Measurements from ENCODE around the gene LRP1.

LRP1 gene

DNA sequence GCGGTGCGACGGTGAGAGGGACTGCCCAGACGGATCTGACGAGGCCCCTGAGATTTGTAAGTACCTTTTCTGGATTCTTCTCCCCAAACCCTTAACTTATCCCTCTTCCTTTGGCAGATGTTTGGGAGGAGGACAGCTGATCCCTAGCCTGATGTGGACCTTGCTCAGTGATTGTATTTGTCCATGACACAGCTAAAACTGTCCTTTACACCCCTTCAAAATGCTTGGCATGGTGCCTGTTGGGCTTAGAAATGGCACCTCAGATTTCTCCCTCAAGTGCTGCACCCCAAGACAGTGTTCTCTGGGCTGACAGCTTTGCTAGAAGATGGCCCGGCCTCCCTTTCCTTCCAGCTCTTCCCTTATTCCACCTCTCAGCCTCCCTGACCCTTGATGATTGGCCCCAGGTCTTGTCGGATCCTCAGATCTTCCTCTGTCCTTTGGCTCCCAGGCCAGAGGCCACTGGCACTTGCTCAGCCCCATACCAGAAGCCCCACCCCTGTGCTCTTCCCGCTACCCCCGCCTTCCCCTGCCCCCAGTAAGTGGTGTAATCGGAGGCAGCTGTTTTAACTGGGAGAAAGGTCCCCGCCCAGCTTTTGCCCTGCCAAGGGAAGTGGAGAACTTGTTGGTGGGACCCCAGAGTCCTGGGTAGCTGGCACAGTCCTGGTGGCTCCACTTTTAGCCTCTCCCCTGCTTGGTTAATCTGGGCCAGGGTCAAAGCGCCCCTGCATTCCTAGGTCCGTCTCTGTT lies 10.4 kb downstream of the LRP1 start:
- TF ChIP-seq, protein P1, sequence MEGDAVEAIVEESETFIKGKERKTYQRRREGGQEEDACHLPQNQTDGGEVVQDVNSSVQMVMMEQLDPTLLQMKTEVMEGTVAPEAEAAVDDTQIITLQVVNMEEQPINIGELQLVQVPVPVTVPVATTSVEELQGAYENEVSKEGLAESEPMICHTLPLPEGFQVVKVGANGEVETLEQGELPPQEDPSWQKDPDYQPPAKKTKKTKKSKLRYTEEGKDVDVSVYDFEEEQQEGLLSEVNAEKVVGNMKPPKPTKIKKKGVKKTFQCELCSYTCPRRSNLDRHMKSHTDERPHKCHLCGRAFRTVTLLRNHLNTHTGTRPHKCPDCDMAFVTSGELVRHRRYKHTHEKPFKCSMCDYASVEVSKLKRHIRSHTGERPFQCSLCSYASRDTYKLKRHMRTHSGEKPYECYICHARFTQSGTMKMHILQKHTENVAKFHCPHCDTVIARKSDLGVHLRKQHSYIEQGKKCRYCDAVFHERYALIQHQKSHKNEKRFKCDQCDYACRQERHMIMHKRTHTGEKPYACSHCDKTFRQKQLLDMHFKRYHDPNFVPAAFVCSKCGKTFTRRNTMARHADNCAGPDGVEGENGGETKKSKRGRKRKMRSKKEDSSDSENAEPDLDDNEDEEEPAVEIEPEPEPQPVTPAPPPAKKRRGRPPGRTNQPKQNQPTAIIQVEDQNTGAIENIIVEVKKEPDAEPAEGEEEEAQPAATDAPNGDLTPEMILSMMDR (IDR thresholded peaks at IDR 0.05; ENCODE audit: low read depth, low read length): no peak
- peak; percentile 54 for DNase-seq (ENCODE audit: extremely low read depth, low read depth)

DNA sequence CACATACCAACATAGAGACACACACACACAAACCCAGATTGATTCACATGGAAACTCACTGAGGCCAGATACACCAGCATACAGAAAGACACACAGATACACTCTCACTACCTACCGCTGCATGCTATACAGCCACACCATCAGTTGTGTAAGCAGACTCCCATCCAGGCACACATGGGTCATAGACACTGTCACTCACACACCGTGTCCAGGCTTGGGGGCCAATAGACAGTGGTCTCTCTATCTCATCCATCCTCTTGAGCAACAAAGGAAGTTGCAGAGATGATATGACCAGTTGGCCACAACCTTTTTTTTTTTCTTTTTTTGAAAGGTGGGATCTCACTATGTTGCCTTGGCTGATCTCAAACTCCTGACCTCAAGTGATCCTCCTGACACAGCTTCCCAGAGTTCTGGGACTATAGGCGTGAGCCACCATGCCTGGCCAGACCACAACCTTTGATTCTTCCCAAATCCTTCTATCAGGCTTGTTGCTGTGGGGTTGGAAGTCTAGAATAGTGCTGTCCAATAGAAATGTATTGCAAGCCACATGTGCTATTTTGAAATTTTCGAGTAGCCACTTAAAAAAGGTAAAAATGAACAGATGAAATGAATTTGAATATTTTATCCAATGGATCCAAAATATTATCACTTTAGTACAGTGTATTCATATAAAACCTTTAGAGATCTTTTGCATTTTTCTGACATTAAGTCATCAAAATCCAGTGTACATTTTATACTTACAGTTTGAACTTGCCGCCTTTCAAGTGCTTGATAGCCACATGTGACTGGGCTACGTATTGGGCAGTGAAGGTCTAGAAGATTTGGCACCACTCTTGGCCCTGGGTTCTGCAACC lies 11.7 kb downstream of the LRP1 start:
- no peak for DNase-seq (ENCODE audit: extremely low read depth, low read depth)
- TF ChIP-seq, protein P1 (IDR thresholded peaks at IDR 0.05; ENCODE audit: low read depth, low read length): no peak

DNA sequence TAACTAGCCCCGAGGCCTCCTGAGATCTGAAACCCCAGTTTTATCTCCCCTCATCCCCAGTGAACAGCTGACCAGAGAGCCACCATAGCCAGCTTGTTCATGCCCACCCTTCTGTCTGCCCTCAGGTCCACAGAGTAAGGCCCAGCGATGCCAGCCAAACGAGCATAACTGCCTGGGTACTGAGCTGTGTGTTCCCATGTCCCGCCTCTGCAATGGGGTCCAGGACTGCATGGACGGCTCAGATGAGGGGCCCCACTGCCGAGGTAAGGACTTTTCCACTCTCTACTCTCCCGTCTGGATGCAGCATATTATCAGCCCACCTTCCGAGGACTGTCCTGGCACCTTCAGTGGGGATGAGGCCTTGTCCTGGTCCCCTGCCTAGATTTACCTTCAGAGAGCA lies 13.0 kb downstream of the LRP1 start:
- TF ChIP-seq, protein P1 (IDR thresholded peaks at IDR 0.05; ENCODE audit: low read depth, low read length): no peak
- DNase-seq (ENCODE audit: extremely low read depth, low read depth): no peak

DNA sequence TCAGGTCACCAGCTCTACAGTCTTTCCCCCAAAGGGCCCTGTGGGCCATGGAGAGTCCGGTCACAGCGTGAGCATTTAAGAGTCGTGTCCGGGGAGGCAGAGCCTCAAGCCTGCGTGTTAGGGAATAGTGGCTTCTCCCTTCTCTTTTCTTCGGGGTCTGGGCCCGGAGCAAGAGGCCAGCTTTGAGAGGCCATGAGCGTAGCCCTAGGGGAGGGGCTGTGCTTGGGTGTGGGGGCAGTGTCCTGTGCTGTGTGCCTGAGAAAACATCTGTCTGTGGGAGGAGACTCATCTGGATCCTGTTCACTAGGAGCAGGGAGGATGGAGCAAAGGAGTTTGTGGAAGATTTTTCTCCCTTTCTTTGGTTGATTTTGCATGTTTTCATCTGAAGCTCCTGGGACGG lies 13.8 kb downstream of the LRP1 start:
- DNase-seq (ENCODE audit: extremely low read depth, low read depth): no peak
- TF ChIP-seq, protein P1 (IDR thresholded peaks at IDR 0.05; ENCODE audit: low read depth, low read length): no peak

DNA sequence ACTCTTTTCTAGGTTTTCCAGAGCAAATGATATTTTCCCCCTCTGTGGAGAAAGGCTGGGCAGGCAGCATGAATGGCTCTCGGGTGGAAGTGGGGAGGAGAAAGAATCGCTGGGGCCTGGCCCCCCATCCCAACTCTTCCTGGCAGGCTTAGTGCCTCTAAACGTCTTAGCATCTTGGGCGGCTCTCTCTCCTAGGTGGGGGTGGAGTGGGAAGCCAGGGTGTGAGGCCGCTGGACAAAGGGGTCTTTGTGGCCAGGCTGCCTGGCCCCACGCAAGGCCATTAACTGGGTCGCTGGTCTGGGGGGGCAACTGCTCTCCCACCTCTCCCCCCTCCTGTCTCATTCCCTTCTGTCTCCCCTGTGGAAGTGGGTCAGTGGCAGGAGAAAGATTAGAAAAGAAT lies 14.4 kb downstream of the LRP1 start:
- no peak for DNase-seq (ENCODE audit: extremely low read depth, low read depth)
- TF ChIP-seq, protein P1 (IDR thresholded peaks at IDR 0.05; ENCODE audit: low read depth, low read length): no peak

DNA sequence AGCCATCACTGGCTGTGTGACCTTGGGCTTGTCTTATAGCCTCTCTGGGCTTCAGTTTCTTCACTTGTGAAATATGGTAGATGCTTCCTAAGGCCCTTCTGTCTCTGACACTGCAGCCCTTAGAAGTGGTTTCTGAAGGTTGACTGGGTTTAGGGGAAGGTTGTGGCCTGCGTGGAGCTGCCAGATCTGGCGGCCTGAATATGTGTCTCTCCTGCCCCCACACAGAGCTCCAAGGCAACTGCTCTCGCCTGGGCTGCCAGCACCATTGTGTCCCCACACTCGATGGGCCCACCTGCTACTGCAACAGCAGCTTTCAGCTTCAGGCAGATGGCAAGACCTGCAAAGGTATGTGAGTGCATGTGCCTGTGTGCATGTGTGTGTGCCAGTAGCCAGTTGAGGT lies 15.2 kb downstream of the LRP1 start:
- no peak for DNase-seq (ENCODE audit: extremely low read depth, low read depth)
- TF ChIP-seq, protein P1 (IDR thresholded peaks at IDR 0.05; ENCODE audit: low read depth, low read length): no peak

DNA sequence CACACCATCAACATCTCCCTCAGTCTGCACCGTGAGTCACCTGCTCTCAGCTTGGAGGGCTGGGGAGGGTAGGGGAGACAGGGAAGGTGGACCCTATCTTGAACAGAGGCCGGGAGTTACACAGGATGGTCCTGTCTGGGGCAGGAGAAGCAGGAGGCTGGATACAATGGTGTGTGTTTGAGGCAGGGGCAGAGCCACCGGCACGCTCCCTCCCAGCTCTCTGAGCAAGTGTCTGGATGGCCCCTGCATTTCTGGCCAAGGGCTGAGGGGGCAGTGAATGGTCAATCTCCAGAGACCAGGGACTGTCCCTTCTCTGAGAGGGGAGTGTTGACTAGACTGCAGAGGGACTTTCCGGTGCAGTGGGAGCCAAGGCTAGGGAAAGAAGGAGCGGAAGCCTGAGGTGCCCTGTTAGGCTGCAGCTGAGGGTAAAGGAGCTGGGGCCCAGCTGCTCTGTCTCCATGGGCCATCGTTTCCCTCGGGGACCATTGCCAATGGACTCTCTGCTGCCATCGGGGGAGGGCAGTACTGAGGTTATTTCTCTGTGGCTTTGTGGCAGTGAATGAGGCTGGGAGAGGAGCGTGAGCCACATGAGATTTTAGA lies 17.3 kb downstream of the LRP1 start:
- TF ChIP-seq, protein P1 (IDR thresholded peaks at IDR 0.05; ENCODE audit: low read depth, low read length): no peak; the same call in 1 of the 2 replicates
- DNase-seq (ENCODE audit: extremely low read depth, low read depth): no peak

All from AG09319 (cell line).